NCI-H446 treated with DMSO at 0.1 percent for 48 hours (cell line): ENCODE results near the gene ABRAXAS1.
"Not testable (repeated sequence)": the region's sequence is repeated elsewhere in the genome, so short reads cannot be mapped to it uniquely, and the experiment has no call there.

Experiments used
- DNase-seq: peaks from one replicate; lab custom pipeline; 2025; lab: John Stamatoyannopoulos, UW

ABRAXAS1 gene

DNA sequence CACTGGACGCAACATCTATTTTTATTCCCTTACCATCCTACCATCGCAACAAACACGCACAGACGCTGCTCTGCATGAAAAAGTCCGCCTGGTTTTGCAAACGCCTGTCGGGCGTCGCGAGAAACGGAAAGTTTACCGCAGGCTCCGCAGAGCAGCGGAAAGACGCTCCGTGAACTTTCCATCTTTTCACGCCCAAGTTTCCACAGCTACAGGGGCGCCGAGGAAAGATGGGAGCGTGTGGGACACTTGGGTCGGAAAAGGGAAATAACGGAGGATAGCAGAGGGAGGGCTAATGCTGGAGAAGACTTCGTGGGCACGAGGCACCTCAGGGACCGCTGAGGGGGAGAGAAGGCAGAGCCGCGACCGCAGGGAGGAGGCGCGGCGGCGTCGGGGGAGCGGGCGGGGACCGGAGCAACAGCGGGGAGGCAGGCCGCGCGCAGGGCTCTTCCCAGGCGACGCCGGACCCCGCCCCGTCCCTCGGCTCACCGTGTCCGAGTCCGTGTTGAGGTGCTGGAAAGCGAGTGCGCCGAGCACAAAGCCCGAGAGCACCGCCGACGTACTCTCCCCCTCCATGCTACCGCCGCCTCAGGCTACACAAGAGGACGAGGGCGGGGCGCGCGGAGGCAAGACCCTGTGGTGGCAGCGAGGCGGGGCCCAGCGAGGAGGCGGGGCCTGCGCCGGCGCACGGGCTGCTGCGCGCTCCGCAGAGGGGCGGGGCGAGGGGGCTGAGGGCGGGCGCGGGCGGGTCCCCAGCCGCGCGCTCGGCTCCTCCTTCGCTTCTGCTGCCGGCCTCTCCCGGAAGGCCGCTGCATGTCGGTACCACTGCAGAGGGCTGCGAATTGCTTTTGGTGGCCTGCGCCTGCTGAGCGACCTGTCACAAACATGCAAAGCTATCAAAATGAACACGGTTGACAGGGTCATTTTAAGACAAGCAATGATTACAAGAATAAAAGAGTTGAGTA, at the start of gene ABRAXAS1:
ABRAXAS1 (minus strand) TSS at position 601 of the 962 bp plus-strand sequence; CDS start at position 573, 28 bp downstream.
- DNase-seq = peak; percentile 83

DNA sequence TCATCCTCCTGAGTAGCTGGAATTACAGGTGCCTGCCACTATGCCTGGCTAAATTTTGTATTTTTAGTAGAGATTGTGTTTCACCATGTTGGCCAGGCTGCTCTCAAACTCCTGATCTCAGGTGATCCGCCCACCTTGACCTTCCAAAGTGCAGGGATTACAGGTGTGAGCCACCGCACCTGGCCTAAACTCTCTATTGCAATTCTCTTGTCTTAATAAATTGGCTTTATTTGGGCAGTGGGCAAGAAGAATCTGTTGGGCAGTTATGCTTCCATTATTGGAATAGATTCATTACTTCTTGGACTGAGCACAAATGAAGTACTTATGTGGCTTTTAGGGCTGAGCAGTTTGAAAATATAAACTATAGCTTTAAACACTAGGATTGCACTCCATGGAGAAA, 42.8 kb upstream of the ABRAXAS1 start:
- no peak for DNase-seq

DNA sequence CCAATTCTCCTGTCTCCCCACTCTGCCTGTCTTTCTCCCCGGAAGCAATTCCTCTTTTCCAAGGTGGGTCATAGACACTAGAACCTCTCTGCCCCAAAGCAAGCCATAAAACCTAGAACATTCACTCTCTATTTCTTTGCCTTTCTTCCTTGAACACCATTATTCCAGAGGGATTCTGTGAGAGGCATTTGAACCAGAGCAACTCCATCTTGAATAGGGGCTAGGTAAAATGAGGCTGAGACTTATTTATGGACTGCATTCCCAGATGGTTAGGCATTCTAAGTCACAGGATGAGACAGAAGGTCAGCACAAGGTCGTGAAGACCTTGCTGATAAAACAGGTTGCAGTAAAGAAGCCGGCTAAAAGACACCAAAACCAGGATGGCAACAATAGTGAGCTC, 37.3 kb upstream of the ABRAXAS1 start:
- no peak for DNase-seq

DNA sequence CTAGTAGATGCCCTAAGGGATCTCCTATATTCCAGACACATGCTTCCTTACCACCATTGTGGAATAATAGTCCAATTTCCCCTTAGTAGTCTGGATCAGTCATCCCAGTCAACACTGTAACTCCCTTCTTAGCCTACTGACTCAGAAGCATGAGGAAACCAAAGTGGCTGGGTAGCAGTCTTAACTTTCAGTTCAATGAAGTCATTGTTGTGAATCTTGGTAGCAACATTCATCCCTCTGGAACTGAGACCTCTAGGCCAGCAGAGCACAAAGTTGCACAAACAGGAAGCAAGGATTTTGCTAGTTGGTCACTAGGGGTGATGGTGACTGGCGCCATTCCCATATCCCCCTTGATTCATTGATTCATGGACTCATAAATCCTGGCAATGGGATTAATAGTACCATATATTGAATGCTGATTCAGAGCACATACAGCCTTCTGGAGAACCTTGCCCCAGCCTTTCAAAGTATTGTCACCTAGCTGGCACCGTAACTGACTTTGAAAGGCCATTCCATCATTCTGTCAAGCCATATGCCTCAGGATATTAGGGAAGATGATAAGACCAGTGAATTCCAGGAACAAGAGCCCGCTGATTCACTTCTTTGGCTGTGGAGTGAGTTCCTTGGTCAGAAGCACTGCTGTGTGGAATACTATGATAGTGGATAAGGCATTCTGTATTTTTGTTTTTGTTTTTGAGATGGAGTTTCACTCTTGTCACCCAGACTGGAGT, 31.3 kb upstream of the ABRAXAS1 start:
- DNase-seq = no peak

DNA sequence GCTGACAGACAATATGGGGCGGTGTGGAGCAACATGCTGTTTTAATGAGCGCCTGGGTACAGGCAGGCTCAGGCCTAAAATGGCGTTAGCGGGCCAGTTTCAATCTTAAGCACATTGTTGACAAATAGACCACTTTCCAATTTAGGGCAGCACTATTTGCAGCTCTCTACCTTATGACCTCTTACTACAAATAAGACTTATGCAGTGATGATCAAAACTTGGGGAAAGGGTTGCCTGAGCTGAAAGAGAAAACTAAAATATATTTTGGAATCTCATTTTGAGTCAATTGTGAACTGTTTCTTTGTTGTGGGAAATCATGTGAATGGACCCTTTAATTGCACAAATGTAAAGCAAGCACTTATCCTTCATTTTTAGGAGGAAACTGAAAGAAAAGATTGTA, 25.5 kb upstream of the ABRAXAS1 start:
- no peak for DNase-seq

DNA sequence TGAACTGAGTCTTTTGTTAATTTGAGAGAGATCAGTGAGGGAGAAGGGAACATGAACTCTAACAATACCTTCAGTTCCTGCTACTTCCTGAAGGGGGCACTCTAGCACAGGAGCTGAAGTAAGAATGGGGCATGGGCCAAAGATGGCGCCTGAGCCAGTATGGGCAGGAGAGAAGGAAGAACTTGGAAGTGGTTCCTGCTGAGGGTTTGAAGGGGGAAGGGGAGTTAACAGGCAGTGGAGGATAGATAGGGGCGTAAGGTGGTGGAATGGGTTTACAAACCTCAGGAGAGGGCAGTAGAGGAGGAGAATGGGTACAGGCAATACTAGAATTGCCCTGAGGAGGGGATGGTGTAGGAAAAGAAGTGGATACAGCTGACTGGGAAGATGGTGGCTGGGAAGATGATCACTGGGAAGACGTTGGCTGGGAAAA, 24.3 kb upstream of the ABRAXAS1 start:
- peak; percentile 14 for DNase-seq

DNA sequence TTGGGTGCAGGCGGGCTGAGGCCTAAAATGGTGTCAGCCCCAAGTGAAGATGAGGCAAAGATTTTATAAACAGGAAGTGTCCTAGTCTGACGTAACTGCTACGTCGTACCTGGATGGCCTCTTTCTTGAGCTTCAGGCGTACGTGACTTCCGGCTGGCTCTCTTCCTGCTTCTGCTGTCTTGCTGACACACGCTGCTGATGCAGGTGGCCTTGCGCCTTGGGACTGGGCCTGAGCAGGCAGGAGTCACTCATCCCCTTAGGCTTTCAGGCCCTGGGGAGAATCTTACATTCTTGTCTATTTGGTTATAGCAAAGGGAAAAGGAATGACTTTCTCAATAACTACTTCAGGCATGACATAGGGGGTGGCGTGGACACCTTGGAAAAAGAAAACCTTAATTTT, 20.1 kb upstream of the ABRAXAS1 start:
- no peak for DNase-seq

DNA sequence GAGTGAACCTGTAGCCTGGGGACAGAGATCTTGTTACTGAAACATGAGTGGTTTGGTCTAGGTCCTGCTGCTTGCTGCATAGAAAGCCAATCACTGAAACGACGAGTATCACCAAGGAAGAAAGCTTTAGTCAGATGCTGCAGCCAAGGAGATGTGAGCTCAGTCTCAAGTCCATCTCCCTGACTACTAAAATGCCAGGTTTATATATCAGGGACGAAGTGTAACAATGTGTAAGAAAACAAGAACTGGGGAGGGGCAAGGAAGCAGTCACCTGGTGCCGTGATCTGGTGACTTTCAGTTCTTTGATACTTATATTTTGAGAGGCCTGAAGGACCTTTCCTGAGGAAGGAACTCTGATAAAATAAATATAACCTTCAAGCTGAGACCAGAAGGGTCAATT, 19.6 kb upstream of the ABRAXAS1 start:
- no peak for DNase-seq

DNA sequence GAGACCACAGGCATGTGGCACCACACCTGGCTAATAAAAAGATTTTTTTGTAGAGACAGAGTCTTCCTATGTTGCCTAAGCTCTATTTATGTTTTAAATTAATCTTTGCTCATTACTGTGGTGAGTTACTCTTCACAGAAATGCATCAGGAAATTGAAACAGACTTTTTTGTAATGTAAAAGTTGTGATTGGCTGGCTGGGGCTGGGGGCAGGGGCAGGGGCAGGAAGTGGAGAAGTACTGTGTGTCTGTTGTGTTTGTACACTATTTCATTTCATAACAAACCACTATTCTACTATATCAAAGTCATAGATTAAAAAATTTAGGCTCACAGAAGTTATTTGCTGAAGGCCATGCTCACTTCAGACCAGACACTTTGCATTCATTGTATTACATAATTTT, 19.1 kb upstream of the ABRAXAS1 start:
- DNase-seq = no peak

DNA sequence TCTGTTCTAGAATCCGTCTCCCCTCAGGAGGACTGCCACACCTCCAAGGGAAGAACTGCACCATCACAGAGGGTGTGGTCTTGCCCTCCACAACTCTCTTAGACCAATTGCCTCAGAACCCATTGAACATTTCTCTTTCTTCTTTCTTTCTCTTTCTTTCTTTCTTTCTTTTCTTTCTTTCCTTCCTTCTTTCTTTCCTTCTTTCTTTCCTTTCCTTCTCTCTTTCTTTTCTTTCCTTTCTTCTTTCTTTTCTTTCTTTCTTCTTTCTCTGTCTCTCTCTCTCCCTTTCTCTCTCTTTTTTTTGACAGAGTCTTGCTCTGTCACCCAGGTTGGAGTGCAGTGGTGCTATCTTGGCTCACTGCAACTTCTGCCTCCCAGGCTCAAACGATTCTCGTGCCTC, 16.8 kb upstream of the ABRAXAS1 start:
- DNase-seq = not testable (repeated sequence)

DNA sequence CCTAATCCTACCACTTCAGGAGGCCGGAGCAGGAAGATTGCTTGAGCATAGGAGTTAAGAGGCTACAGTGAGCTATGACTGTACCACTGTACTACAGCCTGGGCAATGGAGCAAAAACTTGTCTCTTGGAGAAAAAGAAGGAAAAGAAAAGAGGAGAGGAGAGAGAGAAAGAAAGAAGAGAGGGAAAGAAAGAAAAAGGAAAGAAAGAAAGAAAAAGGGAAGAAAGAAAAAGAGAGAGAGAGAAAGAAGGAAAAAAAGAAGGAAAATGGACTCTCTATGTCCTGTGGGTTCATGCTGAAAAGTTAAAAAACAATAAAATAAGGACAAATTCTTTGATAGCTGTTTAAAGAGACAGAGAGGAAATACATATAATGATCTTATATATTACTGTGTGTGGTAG, 13.3 kb upstream of the ABRAXAS1 start:
- no peak for DNase-seq

DNA sequence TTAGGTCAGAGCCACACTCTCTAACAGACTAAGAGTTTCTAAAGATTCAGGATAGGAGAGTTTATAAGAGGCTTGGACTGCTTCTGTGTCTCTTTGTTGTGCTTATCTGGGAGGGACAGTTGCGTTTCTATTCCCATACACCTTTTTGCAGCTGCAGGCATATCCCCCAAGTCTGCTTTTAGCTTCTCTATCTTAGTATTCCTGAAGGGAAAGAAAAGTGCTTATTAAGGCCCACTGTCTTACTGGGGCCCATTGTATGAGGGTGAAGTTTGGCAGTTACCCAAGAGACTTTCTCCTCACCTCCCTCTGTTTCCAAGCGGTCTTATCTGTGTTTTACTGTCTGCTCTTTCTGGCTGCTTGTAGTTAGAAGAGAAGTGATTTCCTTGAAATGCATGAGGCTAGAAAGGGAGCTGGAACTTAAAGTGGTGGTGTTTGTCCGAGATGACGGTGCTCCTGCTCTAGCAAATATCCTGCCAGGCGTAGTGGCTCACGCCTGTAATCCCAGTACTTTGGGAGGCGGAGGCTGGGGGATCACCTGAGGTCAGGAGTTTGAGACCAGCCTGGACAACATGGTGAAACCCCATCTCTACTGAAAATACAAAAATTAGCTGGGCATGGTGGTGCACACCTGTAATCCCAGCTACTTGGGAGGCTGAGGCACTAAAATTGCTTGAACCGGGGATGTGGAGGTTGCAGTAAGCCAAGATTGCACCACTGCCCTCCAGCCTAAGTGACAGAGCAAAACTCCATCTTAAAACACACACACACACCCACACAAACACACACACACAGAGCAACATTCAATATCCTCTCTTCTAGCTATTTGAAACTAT, 11.4 kb upstream of the ABRAXAS1 start:
- not testable (repeated sequence) for DNase-seq

DNA sequence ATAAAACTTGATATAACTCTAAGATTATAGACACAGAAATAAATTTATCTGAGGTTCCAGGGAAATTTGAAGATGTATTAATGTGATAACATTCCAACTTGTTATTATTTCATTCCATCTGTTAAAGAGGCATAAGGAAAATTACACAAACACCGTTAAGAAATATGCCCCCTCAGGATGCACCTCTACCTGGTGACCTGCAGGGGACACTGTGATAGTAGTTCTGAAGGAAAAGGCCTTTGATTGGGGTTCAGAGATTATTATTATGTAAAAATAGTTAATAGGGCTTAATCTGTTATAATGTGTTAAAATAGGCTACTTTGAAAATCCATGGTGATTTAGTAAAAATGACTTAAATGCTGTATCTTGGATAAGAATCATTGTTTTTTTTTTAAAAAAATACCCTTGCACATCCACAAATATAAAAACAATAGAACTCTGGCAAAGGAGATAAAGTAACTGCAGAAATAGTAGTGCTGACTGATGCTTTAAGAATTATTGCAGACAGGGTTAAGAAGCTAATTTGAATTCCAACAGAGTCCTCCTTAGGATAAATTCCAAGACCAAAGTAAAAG, 6.1 kb upstream of the ABRAXAS1 start:
- DNase-seq = no peak

DNA sequence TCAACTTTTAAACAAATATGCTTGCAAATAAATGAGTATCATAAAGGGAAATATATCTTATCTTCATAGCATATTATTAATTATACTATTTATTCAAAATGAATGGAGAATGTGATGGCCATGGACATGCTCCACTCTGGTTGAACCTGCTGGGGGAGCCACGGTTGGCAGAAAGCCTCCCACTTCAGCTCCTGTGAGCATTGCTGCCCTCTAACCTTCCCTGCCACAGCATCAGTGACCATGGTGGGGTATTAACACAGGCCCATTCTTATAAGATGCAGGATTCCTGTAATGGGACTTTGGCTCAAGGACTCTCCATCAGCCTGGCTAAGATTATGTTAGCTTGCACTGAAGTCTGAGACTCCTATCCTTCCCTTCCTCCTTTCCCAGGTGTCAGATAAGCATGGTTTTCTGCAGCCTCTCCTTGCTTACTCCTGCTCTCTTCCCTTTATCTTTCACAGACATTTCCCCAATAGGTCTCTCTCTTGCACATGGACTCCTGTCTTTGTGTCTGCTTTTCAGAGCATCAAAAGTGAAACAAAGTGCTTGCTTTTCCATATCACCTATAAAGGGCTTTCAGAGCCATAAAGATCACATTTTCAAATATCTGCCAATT, 4.9 kb upstream of the ABRAXAS1 start:
- no peak for DNase-seq

DNA sequence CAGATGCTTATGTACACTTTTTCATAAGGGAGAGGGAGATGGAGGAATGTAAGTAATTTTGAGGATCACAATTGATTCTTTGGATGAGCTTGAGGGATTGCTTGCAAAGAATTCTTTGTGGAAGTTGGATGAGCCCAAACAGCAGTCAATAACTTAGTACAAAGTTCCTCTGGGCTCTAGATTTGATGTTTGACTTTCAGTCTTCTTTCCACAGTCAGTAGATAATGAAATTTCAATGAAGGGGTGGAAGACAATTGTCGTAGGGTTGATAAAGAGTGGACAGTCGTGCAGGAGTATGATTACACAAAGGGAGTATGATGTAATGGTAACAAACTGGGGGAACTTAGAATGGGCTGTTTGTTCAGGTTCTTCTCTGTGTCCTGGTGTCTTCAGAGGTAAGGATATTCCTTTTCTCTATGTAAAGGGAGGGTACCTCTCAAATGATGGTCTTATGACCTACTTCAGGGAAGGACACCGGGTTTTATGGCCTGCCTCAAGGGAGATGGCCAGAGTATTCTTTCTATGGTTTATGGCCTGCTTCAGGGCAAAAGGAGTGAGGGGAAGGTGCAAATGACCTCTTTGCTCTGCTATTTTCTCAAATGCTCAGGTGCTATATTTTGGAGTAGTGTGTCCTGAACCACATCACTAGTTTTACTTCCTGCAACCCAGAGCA, 1.7 kb upstream of the ABRAXAS1 start:
- no peak for DNase-seq

DNA sequence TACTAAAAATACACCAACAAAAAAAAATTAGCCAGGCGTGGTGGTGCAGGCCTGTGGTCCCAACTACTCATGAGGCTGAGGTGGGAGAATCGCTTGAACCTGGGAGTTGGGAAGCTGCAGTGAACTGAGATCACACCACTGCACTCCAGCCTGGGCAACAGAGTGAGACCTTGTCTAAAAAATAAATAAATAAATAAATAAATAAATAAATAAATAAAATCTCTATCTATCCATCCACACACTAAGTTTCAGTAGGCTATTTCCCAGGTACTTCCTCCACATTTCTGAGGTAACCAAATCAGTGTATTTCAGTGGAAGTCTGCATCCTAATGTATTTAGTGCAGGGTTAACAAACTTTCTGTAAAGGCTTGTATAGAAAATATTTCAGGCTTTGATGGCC, 10.9 kb downstream of the ABRAXAS1 start:
- DNase-seq = no peak

DNA sequence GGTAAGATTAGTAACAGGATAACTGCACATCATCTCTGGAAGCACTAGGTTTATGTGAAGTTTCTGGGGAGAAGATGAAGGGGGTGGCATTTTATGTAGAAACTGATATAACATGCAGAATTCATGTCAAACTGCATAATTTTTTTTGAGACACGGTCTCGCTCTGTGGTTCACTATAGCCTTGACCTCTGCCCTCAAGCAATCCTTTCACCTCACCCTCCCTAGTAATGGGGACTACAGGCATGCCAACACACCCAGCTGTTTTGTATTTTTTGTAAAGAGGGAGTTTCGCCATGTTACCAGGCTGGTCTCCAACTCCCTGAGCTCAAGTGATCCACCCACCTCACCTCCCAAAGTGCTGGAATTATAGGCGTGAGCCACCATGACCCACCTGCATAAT, 11.5 kb downstream of the ABRAXAS1 start:
- no peak for DNase-seq

DNA sequence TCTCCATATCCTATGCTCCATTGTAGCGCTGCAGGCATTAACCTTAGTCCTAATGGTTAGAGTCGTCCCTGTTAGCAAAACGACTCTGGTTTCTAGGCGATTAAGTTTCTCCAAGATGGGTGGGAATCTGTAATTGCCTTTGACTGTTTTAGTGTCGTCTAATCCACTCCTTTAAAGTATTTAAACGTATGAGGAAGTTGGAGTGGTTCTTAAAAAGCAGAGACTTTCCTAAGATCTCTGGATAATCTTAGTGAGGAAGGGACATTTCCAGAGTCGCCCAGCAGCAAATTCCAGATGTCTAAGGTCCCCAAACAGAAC, 28.8 kb downstream of the ABRAXAS1 start:
- DNase-seq = no peak

DNA sequence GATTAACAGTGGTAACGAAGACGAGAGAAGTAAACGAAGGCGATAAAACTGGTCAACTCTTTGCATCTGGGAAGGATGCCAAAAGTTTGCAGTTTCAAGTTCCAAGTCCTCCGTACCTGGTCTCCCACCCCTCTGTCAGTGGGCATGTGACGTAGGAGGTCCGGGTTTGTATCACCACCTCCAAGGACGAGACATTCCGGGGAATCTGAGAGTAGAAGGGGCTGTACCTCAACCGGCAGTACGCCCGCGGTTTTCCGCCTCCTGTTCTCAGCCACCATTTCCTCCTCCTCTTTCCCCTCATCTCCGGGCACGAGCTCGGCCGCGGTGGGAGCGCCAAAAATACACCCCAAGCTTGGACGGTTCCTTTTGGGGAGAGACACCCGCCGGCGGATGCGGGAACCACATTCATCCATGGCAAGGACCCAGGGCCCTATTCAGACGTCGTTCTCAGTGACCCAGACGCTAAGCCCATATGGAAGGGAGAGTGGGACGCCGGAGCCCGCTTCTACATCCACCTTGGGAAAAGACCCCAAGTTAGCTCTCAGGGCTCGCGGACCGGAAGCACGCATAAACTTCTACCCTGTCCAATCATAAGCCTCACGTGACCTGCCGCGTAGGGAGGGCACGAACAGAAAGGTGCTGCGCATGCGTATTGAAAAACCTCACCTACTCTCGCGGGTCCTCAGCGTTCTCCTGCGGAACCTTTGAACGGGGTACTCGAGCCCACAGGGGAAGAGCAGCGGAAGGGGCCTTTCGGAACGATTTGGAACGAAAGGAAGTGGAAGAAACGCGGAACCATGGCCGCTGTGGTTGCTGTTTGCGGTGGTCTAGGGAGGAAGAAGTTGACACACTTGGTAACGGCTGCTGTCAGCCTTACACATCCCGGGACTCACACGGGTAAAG, 29.4 kb downstream of the ABRAXAS1 start, which contains the start of the genes HELQ and MRPS18C:
HELQ (minus strand) TSS at position 543 of the 903 bp plus-strand sequence; CDS start at position 413, 130 bp downstream.
MRPS18C (plus strand) TSS at position 778 of the 903 bp plus-strand sequence; CDS start at position 798, 20 bp downstream.
- DNase-seq = peak; percentile 97

DNA sequence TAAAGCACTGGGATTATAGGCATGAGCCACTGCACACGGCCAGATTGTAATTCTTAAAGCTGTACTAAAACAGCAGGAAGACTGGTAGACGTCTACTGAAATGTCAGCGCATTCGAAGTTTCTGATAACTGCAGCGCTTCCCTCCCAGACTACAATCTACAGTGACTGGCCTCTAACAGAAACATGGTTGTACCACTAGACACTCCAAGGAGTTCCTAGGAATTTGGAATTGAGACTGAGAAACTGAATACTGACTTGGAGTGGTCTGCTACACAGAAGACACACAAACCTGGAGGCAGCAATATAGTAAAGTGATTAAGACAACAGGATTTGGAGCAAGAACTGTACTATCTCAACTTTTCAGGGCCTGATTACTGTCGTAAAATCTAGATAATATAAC, 30.2 kb downstream of the ABRAXAS1 start:
- no peak for DNase-seq
